ENCODE data around the gene PXMP4. TPM values are rescaled to one million over a fixed set of nuclear protein-coding genes. Genes with fewer than 3 reads are reported as not detected.

PXMP4 gene
- total RNA-seq, 1 donor from 2014 or later = 12.8 TPM

DNA sequence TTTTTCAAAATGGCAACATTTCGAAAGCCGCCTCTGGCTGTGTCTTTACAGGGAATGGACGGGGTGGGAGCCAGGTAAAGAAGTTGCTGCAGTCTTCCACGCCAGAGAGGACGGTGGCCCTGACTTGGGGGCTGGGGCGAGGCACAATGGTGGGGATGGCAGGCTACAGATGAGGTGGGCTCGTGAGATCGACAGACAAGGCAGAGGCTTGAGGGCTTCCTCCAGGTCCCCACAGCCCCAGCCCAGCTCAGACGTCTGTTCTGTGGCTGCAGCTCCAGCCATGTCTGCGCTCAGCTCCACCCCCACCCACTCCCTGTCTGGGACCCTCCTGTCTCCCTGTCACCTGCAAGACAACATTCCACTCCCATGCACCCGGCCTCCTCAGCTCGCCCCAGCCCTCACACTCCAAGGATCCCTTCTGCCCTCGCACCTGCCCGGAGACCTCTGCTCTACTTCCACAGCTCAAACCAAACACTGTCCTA is 65.4 kb downstream of the PXMP4 start:
- DNase-seq = no peak

DNA sequence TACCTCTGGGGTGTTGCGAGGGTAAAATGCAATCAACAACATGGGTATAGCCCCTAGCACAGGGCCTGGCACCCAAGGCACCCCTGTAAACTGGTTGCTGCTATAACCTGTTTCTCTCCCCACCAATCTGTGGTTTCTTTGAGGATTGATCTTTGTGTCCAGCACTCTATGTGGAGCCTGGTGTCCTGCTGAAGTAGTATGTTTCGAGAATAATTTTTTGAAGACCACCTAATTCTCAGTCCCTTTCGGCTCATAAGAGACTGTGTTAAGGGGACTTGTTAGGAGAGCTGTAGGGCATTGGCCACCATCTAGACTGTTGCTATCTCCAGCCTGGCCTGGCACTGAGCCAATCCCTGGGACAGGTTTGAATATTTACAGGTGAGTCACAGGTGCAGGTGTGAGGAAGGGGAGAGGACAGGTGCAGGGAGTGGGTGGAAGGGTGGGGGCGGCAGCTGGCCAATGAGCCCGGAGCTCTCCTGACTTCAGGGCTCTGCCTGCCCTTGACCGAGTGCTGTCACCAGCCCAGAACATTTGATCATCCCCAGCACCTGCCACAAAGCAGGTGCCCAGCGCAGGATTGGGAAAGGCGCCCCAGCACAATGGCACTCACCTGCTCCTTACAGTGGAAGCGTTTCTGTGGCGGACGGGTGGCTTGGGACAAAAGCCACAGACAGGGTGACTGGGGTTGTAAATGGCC is 66.1 kb downstream of the PXMP4 start:
- no peak for DNase-seq

DNA sequence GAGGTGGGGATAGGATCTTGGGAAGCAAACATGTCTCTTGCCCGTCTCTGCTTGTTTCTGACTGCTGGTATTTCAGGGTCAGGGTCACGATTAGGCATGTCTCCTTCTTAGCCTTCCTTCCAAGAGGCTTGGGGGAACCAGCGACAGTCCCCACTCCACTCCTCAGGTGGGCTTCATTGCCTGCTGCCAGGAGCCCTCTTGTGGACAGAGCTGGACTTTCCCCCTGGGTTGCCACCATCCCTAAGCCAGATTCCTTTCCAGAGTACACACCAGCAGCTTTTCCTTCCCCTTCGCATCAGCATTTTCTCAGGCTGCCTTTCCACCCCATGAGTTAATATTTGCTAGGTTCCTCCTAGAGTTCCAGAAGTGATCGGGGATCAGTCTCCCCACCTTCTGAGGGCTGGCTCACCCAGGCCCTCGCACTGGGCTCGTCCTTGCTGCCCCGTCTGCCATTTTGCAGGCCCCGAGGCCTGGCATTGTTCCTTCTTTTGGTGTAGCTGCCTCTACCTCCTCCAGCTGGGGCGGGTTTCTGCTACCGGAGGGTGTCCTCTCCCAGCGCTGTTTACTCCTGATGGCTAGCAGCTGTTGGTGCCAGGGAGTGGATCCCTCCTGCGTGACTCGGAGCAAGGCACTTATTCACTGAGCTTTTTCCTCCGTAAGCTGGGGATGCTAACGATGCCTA is 66.8 kb downstream of the PXMP4 start:
- DNase-seq = peak; percentile 18

Other genes with a start within 250 kb of the PXMP4 start
- gene CBFA2T2, start 230.2 kb downstream of the PXMP4 start, total RNA-seq = 14.4 TPM
- gene C20orf144, start 58.0 kb downstream of the PXMP4 start, total RNA-seq = not detected
- gene ACTL10, start 53.4 kb downstream of the PXMP4 start, total RNA-seq = 0.49 TPM
- gene NECAB3, start 45.9 kb downstream of the PXMP4 start, total RNA-seq = 20.5 TPM
- gene E2F1, start 33.9 kb downstream of the PXMP4 start, total RNA-seq = 3.7 TPM
- gene ZNF341, start 11.7 kb upstream of the PXMP4 start, total RNA-seq = 1.5 TPM
- gene CHMP4B, start 91.0 kb upstream of the PXMP4 start, total RNA-seq = 49.6 TPM